DMS79 treated with DMSO at 0.1 percent for 48 hours (cell line): ENCODE results near the gene PCSK5.
"Not testable (repeated sequence)": the region's sequence is repeated elsewhere in the genome, so short reads cannot be mapped to it uniquely, and the experiment has no call there.

Source experiments
- DNase-seq: peaks from one replicate; lab custom pipeline; 2025; lab: John Stamatoyannopoulos, UW

PCSK5 gene

GRCh38 chr9:75963321-75963720 is 72.8 kb downstream of the PCSK5 start:
- not testable (repeated sequence) for DNase-seq

- DNase-seq, result no peak
Measured at GRCh38 chr9:75964427-75964826, 74.0 kb downstream of the PCSK5 start.

- DNase-seq, result no peak
Measured at GRCh38 chr9:75965231-75965630, 74.8 kb downstream of the PCSK5 start.

GRCh38 chr9:75967556-75967955 is 77.1 kb downstream of the PCSK5 start:
- no peak for DNase-seq

- DNase-seq, result no peak
Measured at GRCh38 chr9:75974016-75974766, 83.7 kb downstream of the PCSK5 start.

- no peak for DNase-seq
Measured at GRCh38 chr9:75975071-75975470, 84.6 kb downstream of the PCSK5 start.

GRCh38 chr9:75976549-75976948 is 86.1 kb downstream of the PCSK5 start:
- no peak for DNase-seq

GRCh38 chr9:75979362-75979761 is 88.9 kb downstream of the PCSK5 start:
- no peak for DNase-seq

- DNase-seq, result no peak
Measured at GRCh38 chr9:75983319-75984045, 93.0 kb downstream of the PCSK5 start.

- DNase-seq, result no peak
Measured at GRCh38 chr9:75985515-75985914, 95.0 kb downstream of the PCSK5 start.

- no peak for DNase-seq
Measured at GRCh38 chr9:75988663-75989062, 98.2 kb downstream of the PCSK5 start.

- DNase-seq, result no peak
Measured at GRCh38 chr9:75990156-75990555, 99.7 kb downstream of the PCSK5 start.

GRCh38 chr9:75990576-75991304 is 100.3 kb downstream of the PCSK5 start:
- DNase-seq, result no peak

- DNase-seq, result no peak
Measured at GRCh38 chr9:75992482-75993206, 102.2 kb downstream of the PCSK5 start.

GRCh38 chr9:75993434-75993833 is 103.0 kb downstream of the PCSK5 start:
- no peak for DNase-seq

- no peak for DNase-seq
Measured at GRCh38 chr9:75995066-75995465, 104.6 kb downstream of the PCSK5 start.

GRCh38 chr9:75996726-75997125 is 106.3 kb downstream of the PCSK5 start:
- DNase-seq, result no peak

GRCh38 chr9:75997206-75997605 is 106.7 kb downstream of the PCSK5 start:
- DNase-seq, result no peak

- DNase-seq, result no peak
Measured at GRCh38 chr9:75998096-75998780, 107.8 kb downstream of the PCSK5 start.

GRCh38 chr9:76001459-76001858 is 111.0 kb downstream of the PCSK5 start:
- DNase-seq, result no peak

GRCh38 chr9:76003041-76003440 is 112.6 kb downstream of the PCSK5 start:
- DNase-seq, result no peak

GRCh38 chr9:76004526-76004925 is 114.1 kb downstream of the PCSK5 start:
- no peak for DNase-seq
